K562 (cell line): Measurements from ENCODE around the gene OGDH. TPM values are rescaled to one million over a fixed set of nuclear protein-coding genes. Genes with fewer than 3 reads are reported as not detected.

Experiments used
- CTBP1 ChIP-seq: fragments of 450-650 bp; IDR thresholded peaks from 2 replicates; pipeline ENCODE4 v1.6.1; 2016; ENCODE audit warnings: borderline replicate concordance
- ETS2 ChIP-seq: IDR thresholded peaks from 2 replicates; pipeline ENCODE4 v1.6.1; 2016; ENCODE audit warnings: borderline replicate concordance, missing genetic modification characterization, mild to moderate bottlenecking, moderate library complexity, missing compliant biosample characterization; ENCODE audit not compliant: poor library complexity, severe bottlenecking
- NFIC ChIP-seq: fragments of 450-650 bp; IDR thresholded peaks from 2 replicates; pipeline ENCODE4 v1.6.1; 2017; ENCODE audit warnings: mild to moderate bottlenecking, inconsistent platforms
- SIRT6 ChIP-seq: IDR thresholded peaks from one replicate; pipeline ENCODE4 v1.6.1; 2012; ENCODE audit warnings: low read depth, mild to moderate bottlenecking, control low read depth, inconsistent platforms, low read length, moderate library complexity
- SMAD1 ChIP-seq: fragments of 150-350 bp; IDR thresholded peaks from 2 replicates; pipeline ENCODE4 v1.6.1; 2014; ENCODE audit warnings: low read length, low read depth; ENCODE audit not compliant: partially characterized antibody
- TAL1 ChIP-seq: fragments of 450-650 bp; IDR thresholded peaks from 2 replicates; pipeline ENCODE4 v1.6.1; 2016; ENCODE audit warnings: mild to moderate bottlenecking
- TRIM25 ChIP-seq: fragments of 450-650 bp; IDR thresholded peaks from 2 replicates; pipeline ENCODE4 v1.7.0; 2016; ENCODE audit warnings: borderline replicate concordance
- ZKSCAN1 ChIP-seq: fragments of 150-350 bp; IDR thresholded peaks from 2 replicates; pipeline ENCODE4 v1.6.1; 2016; ENCODE audit warnings: low read depth, low read length
- ZNF12 ChIP-seq: sonication (generic); formaldehyde crosslinking; IDR thresholded peaks from 2 replicates; pipeline ENCODE4 v1.4.0; 2020; ENCODE audit warnings: mild to moderate bottlenecking, missing genetic modification reagents
- ZNF197 ChIP-seq: fragments of 200-800 bp; sonication (Bioruptor generic); IDR thresholded peaks from 2 replicates; pipeline ENCODE4 v1.6.1; 2016; ENCODE audit warnings: low read depth, missing genetic modification characterization, missing compliant biosample characterization
- ZNF277 ChIP-seq: fragments of 250-450 bp; sonication (Bioruptor Pico); IDR thresholded peaks from 2 replicates; pipeline ENCODE4 v1.8.0; 2022; ENCODE audit warnings: inconsistent platforms, mild to moderate bottlenecking, moderate library complexity, borderline replicate concordance
- ZNF79 ChIP-seq: fragments of 250-450 bp; sonication (Bioruptor Pico); IDR thresholded peaks from 2 replicates; pipeline ENCODE4 v1.4.0; 2020; ENCODE audit warnings: low read depth, mild to moderate bottlenecking, moderate library complexity
- polyA plus RNA-seq, 8 experiments: library from polyadenylated mRNA; depleted of rRNA in 4 of 8; stranded (reverse) in 5 of 8; unstranded in 3 of 8; fragments of >200 nt; fragmentation: Nextera tagmentation in 2 of 8; fragmentation: Illumina TruSeq in 1 of 8; extraction: Ambion mirVana in 2 of 8; extraction: Trizol in 1 of 8; gene quantifications; 2 replicates each; pipeline versions ENCODE4 v1.2.1 to v1.2.3, GENCODE V29; 2011 to 2014; ENCODE audit warnings: inconsistent platforms in 1 of 8, missing spikeins in 1 of 8
- total RNA-seq, 7 experiments: library from RNA; depleted of rRNA in 6 of 7; stranded (reverse); fragments of >200 nt in 6 of 7; fragmentation: Illumina TruSeq in 2 of 7; extraction: Trizol in 2 of 7; gene quantifications; 2 replicates each; pipeline versions ENCODE4 v1.2.1 to v1.2.3, GENCODE V29; 2011 to 2021; ENCODE audit warnings: low replicate concordance in 1 of 7

Gene OGDH
- total and polyA plus RNA-seq, 9 of the 15 experiments (the other 6 are each of a cell fraction or from before 2014, with no cell fraction given) = 3.1 to 80.3 (median 23.5) TPM

- TF ChIP-seq NFIC (peak; percentile 81), TAL1 (no peak), SMAD1 (no peak), ETS2 (tag) (no peak), ZNF79 (CRISPR knock-in tag) (no peak), ZKSCAN1 (no peak), ZNF12 (no peak), CTBP1 (no peak), SIRT6 (no peak), ZNF197 (CRISPR knock-in tag) (no peak), ZNF277 (no peak), TRIM25 (no peak)
- TF ChIP-seq, all 486 proteins: peak for 4
Measured at GRCh38 chr7:44707558-44708230, 101.3 kb downstream of the OGDH start (continued).
